ENCODE results near the gene UCKL1.

GRCh38 chr20:63920226-63920625, 36.0 kb downstream of the UCKL1 start:
- TF ChIP-seq CTCF (IDR thresholded peaks at IDR 0.05) (no peak), POLR2A (IDR thresholded peaks at IDR 0.05) (no peak), EP300 (IDR thresholded peaks at IDR 0.05) (no peak), POLR2AphosphoS5 (IDR thresholded peaks at IDR 0.05) (no peak)
